Nucleus accumbens (tissue), 56 donors: ENCODE data around the gene FKBP2.

ENCODE experiments used
- DNase-seq, 56 donors: peaks; one replicate each; lab custom pipeline; 2025; lab: John Stamatoyannopoulos, UW

The FKBP2 gene

DNA sequence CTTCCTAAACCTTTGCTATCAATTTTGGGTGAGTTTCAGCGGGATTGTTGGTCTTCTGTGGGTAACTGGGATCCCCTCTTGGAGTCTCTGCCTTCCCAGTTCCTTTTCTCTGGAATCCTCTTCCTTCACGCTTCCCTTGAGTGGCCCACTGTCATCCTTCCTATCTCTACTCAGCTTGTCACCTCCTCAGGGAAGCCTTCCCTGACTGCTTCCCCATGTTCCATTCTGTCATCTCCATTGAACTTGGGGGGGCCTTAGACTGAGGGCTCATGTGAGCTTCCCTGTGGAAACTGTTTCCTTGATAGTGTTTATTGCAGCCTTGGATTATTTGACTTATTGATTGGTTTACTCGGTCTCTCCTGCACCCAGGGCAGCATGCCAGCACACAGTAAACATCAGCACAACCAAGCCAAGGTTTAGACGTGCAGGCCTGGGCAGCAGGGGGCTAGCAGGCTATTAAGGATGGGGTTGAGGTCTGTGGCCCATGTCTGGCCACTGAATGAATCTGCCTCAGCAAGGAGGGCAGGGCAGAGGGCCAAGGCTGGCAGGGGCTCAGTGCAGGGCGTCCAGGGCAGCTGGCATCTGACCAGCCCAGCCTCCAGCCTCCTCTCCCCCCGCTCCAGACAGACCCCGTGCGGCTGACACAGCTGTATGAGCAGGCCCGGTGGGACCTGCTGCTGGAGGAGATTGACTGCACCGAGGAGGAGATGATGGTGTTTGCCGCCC lies 22.1 kb upstream of the FKBP2 start:
- DNase-seq = peak in 3 of 56 donors; percentile 25 to 63 (median 34)

DNA sequence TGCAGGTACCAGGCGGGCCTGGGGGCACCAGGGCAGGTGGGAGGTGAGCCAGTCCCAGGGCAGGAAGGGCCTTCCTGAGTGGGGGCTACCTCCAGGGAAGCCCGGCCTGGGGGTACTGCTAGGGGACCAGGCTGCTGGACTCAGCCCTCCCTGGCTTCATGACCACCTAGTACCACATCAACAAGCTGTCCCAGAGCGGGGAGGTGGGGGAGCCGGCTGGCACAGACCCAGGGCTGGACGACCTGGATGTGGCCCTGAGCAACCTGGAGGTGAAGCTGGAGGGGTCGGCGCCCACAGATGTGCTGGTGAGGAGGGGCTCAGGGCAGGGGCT lies 21.6 kb upstream of the FKBP2 start:
- no peak for DNase-seq

DNA sequence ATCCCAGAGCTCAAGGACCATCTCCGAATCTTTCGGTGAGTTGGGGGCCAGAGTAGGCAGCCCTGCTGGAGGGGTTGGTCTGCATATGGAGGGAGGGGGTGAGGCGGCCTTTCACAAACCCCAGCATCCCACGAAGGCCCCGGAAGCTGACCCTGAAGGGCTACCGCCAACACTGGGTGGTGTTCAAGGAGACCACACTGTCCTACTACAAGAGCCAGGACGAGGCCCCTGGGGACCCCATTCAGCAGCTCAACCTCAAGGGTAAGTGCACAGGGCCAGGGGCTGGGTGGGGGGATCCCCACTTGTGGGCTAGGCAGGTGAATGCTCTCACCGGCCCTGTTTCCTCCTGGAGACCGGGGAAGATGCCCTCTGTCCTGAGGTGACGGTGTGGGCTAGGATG lies 21.1 kb upstream of the FKBP2 start:
- DNase-seq = no peak

DNA sequence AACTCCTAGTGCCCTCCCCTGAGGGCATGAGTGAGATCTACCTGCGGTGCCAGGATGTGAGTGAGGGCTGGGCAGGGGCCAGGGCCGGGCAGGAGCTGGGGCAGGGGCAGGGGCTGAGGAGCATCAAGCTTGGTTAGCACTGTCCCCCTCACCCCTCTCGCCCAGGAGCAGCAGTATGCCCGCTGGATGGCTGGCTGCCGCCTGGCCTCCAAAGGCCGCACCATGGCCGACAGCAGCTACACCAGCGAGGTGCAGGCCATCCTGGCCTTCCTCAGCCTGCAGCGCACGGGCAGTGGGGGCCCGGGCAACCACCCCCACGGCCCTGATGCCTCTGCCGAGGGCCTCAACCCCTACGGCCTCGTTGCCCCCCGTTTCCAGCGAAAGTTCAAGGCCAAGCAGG lies 20.6 kb upstream of the FKBP2 start:
- no peak for DNase-seq

GRCh38 chr11:64220798-64221197 lies 20.1 kb upstream of the FKBP2 start:
- DNase-seq = no peak

- DNase-seq = no peak
Measured at GRCh38 chr11:64222651-64223000, 18.3 kb upstream of the FKBP2 start.

DNA sequence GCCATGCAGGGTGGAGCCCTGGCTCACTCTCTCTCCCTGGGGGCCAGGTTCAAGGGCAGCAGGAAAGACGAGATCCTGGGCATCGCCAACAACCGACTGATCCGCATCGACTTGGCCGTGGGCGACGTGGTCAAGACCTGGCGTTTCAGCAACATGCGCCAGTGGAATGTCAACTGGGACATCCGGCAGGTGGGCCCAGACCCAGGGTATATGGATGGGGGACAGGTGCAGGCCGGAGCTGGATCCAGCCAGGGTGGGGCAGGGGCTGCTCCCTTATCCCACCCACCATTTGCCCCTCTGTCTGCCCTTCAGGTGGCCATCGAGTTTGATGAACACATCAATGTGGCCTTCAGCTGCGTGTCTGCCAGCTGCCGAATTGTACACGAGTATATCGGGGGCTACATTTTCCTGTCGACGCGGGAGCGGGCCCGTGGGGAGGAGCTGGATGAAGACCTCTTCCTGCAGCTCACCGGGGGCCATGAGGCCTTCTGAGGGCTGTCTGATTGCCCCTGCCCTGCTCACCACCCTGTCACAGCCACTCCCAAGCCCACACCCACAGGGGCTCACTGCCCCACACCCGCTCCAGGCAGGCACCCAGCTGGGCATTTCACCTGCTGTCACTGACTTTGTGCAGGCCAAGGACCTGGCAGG lies 17.8 kb upstream of the FKBP2 start:
- no peak for DNase-seq

DNA sequence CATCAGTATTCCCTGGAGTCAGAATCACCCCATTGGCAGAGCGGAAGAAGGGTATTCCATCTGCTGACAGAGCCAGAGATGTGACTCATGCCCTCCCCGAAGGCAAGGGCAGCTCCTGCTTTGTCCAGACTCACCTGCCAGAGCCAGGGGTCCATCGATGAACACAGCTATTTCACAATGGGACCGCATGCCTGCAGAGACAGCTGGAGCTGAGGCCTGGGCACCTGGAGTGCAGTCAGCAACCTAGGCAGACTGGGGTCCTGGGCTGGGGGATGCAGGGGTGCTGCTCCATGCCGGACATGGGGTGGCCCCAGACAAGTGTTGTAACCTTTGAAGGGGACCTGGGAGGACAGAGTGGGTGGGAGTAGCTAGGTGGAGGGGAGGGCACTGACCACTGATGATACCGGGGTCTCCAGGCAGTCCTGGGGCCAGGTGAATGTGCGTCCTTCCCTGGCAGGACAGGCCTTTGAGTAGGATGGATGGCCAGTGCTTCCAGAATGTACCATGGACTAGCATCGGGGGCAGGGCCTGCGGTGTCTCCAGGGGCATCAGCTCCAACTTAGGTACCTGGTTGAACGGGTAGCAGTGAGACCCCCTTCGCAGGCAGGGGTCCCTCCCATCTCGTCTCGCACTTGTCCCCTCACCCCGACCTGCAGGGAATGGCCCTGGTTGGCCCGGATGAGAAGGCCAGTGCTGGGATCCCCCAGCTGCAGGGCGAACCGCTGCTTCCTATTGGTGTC lies 16.6 kb upstream of the FKBP2 start:
- no peak for DNase-seq

- DNase-seq = no peak
Measured at GRCh38 chr11:64224891-64225607, 15.8 kb upstream of the FKBP2 start.

GRCh38 chr11:64225608-64226506 lies 15.0 kb upstream of the FKBP2 start, which contains the start of the genes NUDT22 and TRPT1:
Gene NUDT22 (plus strand): TSS chr11:64226274. CDS start chr11:64226653, 379 bp downstream.
Gene TRPT1 (minus strand): TSS chr11:64226186. CDS start chr11:64225860, 326 bp downstream.
- peak in 55 of 56 donors; percentile 53 to 94 (median 82) for DNase-seq

DNA sequence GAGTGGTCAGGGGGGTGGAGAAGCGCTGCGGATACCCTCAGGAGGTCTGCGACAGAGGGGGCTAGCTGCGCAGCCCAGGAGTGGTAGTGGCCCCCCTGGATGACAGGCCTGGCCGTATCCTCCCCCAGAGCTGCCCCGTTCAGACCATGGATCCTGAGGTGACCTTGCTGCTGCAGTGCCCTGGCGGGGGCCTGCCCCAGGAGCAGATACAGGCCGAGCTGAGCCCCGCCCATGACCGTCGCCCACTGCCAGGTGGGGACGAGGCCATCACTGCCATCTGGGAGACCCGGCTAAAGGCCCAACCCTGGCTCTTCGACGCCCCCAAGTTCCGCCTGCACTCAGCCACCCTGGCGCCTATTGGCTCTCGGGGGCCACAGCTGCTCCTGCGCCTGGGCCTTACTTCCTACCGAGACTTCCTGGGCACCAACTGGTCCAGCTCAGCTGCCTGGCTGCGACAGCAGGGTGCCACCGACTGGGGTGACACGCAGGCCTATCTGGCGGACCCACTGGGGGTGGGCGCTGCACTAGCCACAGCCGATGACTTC lies 14.3 kb upstream of the FKBP2 start:
- peak in 8 of 56 donors; percentile 21 to 61 (median 42) for DNase-seq

DNA sequence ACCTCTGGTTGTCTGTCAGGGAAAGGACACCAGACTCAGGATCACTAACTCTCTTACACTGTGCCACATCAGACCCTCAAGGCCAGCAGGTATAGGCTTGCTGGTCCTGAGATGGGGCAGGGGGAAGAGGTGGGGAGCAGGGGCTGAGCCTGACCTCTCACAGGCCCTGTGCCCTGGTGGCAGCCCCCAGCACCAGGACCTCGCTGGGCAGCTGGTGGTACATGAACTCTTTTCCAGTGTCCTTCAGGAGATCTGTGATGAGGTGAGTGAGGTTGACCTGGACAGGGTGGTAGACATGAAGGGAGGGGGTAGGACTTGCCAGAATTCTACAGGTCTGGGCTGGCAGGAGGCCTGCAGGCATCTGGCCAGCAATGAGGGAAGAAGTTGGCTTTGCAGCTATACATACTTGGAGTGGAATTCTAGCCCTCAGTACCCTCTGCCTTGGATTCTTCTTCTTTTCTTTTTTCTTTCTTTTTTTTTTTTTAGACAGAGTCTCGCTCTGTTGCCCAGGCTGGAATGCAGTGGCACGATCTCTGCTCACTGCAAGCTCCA lies 13.4 kb upstream of the FKBP2 start:
- DNase-seq = no peak

GRCh38 chr11:64229090-64229743 lies 11.7 kb upstream of the FKBP2 start:
- no peak for DNase-seq

DNA sequence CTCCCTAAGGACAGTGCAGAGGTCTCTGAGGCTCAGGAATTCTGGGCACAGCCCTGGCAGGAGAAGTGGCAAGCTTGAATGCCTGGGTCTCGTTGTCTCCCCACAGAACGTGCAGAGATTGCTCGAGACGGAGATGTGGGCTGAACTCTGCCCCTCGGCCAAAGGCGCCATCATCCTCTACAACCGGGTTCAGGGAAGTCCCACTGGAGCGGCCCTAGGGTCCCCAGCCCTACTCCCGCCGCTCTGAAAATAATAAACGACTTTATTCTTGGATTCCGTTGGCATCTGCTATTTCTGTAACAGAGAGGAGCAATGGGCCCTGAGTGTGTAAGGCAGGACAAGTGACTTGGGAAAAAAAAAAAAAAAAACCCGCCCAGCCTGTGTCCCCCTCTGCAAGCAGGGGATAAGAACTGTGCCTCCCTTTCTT lies 11.1 kb upstream of the FKBP2 start:
- DNase-seq = no peak

DNA sequence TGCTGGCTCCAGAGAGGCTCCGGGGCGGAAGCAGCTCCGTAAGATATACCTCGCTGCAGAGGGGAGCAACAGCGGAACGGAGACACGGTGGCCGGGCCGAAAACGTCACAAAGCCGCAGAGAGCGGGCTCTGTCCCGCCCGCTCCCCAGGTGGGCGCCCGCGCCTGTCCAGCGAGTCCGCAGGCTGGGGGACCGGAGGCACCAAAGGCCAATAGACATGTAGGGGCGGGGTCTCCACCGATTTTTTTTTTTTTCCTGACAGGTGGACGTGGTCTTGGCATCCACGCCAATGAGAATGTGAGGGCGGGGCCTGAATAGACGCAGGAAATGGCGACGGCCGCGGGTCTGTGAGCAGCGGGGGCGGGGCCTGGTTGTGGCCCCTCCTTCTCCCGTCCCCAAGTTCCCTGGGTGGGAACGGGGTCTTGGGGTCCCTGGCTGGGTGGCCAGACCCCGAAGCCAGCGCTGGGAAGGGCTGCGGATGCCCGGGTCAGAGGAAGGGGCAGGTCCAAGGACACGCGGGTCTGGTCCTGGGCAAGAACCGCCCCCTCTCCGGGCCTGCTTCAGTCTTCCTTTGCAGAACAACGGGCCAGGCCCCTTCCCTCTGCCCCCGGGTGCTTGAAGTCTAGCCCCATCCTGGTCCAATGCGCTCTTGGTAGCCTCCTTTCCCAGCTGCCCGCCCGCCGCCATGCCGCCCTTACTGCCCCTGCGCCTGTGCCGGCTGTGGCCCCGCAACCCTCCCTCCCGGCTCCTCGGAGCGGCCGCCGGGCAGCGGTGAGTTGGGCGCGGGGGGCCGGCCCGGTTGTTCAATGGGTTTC lies 10.5 kb upstream of the FKBP2 start, which contains the start of gene DNAJC4:
DNAJC4 (plus strand) TSS at position 378 of the 814 bp plus-strand sequence; CDS start at position 685, 307 bp downstream.
- peak in 55 of 56 donors; percentile 49 to 95 (median 82) for DNase-seq

GRCh38 chr11:64230985-64231365 lies 9.9 kb upstream of the FKBP2 start:
- DNase-seq = no peak

DNA sequence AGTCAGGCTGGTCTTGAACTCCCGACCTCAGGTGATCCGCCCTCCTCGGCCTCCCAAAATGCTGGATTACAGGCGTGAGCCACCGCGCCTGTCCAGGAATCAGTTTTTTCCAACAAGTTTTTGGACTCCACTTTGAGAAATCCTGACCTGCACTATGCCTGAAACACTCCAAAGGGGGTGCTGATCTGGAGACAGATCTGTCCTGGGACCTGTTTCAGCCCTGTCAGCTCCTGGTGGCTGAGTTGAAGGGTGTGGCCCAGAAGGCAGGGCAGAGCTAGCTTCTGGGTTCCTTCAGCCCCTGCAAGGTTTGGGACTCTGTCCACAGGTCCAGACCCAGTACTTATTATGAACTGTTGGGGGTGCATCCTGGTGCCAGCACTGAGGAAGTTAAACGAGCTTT lies 9.3 kb upstream of the FKBP2 start:
- DNase-seq = no peak
